OCI-LY3 (cell line): Measurements from ENCODE around the gene NAT14.

ENCODE experiments used
- H2AFZ ChIP-seq: fragments of 200-600, 300-600 bp; shearing (Covaris generic); 2 replicates; pipeline ENCODE4 v1.6.0; 2014; ENCODE audit warnings: antibody characterized with exemption, low read depth, low read length
- H3K27ac ChIP-seq: fragments of 200-600, 300-600 bp; sonication (generic); 2 replicates; pipeline ENCODE4 v1.5.1; 2014; ENCODE audit warnings: mild to moderate bottlenecking, low read length, moderate library complexity, mixed read lengths
- H3K27me3 ChIP-seq: fragments of 200-600, 300-600 bp; sonication (generic); 2 replicates; pipeline ENCODE4 v1.6.1; 2014; ENCODE audit warnings: low read depth, low read length, mixed read lengths
- H3K36me3 ChIP-seq: fragments of 200-600, 300-600 bp; sonication (generic); replicated peaks from 2 replicates; pipeline ENCODE3; 2014; ENCODE audit warnings: low read depth, low read length, mixed read lengths
- H3K4me1 ChIP-seq: fragments of 300-600, 200-600 bp; sonication (generic); 2 replicates; pipeline ENCODE4 v1.6.1; 2014; ENCODE audit warnings: low read length, mixed read lengths
- H3K4me2 ChIP-seq: fragments of 200-600, 300-600 bp; sonication (generic); 2 replicates; pipeline ENCODE4 v1.6.1; 2014; ENCODE audit warnings: low read length, mixed read lengths
- H3K4me3 ChIP-seq: fragments of 300-600, 200-600 bp; sonication (generic); 2 replicates; pipeline ENCODE4 v1.5.1; 2014; ENCODE audit warnings: antibody characterized with exemption, mild to moderate bottlenecking, low read length, moderate library complexity
- H3K79me2 ChIP-seq: fragments of 300-600, 200-600 bp; shearing (Covaris generic); 2 replicates; pipeline ENCODE4 v1.6.1; 2014; ENCODE audit warnings: mild to moderate bottlenecking, low read length, mixed read lengths
- H3K9ac ChIP-seq: fragments of 300-600, 200-600 bp; shearing (Covaris generic); 2 replicates; pipeline ENCODE4 v1.6.0; 2014; ENCODE audit warnings: mild to moderate bottlenecking, low read length, moderate library complexity
- H3K9me3 ChIP-seq: fragments of 200-600, 300-600 bp; shearing (Covaris generic); 2 replicates; pipeline ENCODE4 v1.6.1; 2014; ENCODE audit warnings: low read length, mixed read lengths; ENCODE audit not compliant: insufficient read depth
- H4K20me1 ChIP-seq: fragments of 200-600, 300-600 bp; sonication (generic); 2 replicates; pipeline ENCODE4 v1.6.1; 2016; ENCODE audit warnings: low read length, mixed read lengths; ENCODE audit not compliant: insufficient read depth
- CTCF ChIP-seq: fragments of 200-600, 300-600 bp; sonication (generic); IDR thresholded peaks from 2 replicates; pipeline ENCODE4 v1.5.1; 2014; ENCODE audit warnings: antibody characterized with exemption, low read length, low read depth
- EZH2phosphoT487 ChIP-seq: fragments of 200-600 bp; shearing (Covaris generic); IDR thresholded peaks from 2 replicates; pipeline ENCODE4 v1.6.1; 2018; ENCODE audit warnings: antibody characterized with exemption, mixed run types, low read depth

Gene NAT14

GRCh38 chr19:55483706-55484592 is 1.0 kb upstream of the NAT14 start:
- no peaks in the 10 kb centered on the region for H3K27me3 ChIP-seq
- peaks cover 5% of the 10 kb centered on the region for H3K36me3 ChIP-seq
- peaks cover 10% of the 10 kb centered on the region; the same call in 1 of the 2 replicates for H3K79me2 ChIP-seq
- H3K4me3 ChIP-seq: peak overlapping the region; percentile 86
- TF ChIP-seq CTCF (no peak), EZH2phosphoT487 (no peak)
- no peak overlapping the region for H2AFZ ChIP-seq
- no peaks in the 10 kb centered on the region for H3K9me3 ChIP-seq
- peak overlapping the region; percentile 91; the same call in 1 of the 2 replicates for H3K9ac ChIP-seq
- H3K4me1 ChIP-seq: peaks cover 14% of the 10 kb centered on the region
- peak overlapping the region; percentile 62 for H3K4me2 ChIP-seq
- no peaks in the 10 kb centered on the region for H4K20me1 ChIP-seq
- no peak overlapping the region for H3K27ac ChIP-seq

- Histone ChIP-seq H3K36me3 (peaks cover 5% of the 10 kb centered on the region), H3K9me3 (no peaks in the 10 kb centered on the region), H3K27me3 (no peaks in the 10 kb centered on the region), H3K9ac (peak overlapping the region; percentile 91), H3K4me2 (peak overlapping the region; percentile 62), H2AFZ (peak overlapping the region; percentile 68), H3K27ac (peak overlapping the region; percentile 54), H4K20me1 (no peaks in the 10 kb centered on the region), H3K4me1 (peaks cover 14% of the 10 kb centered on the region), H3K79me2 (peaks cover 10% of the 10 kb centered on the region; the same call in 1 of the 2 replicates), H3K4me3 (peak overlapping the region; percentile 86)
- TF ChIP-seq CTCF (no peak; the same call in 1 of the 2 replicates), EZH2phosphoT487 (no peak)
Measured at GRCh38 chr19:55485439-55486011, 537 bp downstream of the NAT14 start.

GRCh38 chr19:55486043-55486970 is 1.3 kb downstream of the NAT14 start:
- Histone ChIP-seq H3K9ac (peak overlapping the region; percentile 91; the same call in 1 of the 2 replicates), H3K27me3 (no peaks in the 10 kb centered on the region), H3K9me3 (no peaks in the 10 kb centered on the region), H3K4me1 (peaks cover 14% of the 10 kb centered on the region), H3K27ac (no peak overlapping the region), H2AFZ (no peak overlapping the region), H3K79me2 (peaks cover 10% of the 10 kb centered on the region; the same call in 1 of the 2 replicates), H3K4me3 (peak overlapping the region; percentile 86), H4K20me1 (no peaks in the 10 kb centered on the region), H3K36me3 (peaks cover 5% of the 10 kb centered on the region), H3K4me2 (peak overlapping the region; percentile 62)
- TF ChIP-seq CTCF (no peak), EZH2phosphoT487 (no peak)
